GM19438 (cell line): ENCODE data around the gene PLCB4.

Experiments used
- ATAC-seq: cut with Tn5 transposase; IDR thresholded peaks from one replicate; pipeline ENCODE4 v1.9.1; 2021; ENCODE audit warnings: low read depth; ENCODE audit not compliant: unreplicated experiment

PLCB4 gene

DNA sequence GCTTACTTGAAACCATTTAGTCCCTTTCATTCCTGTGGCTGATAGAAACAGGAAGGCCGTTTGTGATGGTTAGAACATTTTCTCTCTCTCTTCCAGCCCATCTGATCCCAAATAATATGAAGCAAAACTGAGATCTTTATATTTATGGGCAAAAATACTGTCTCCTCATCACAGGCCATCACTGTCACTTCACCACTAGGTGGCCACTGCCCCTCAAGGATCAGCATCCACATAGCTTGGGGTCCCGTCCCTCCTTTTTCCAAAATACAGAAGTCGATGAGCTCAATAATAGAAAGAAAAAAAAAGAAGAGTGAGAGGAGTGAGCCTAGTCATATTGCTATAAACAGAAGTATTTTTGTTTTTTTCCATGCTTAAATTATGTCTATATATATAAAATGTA lies 399.1 kb downstream of the PLCB4 start:
- ATAC-seq, result no peak

- no peak for ATAC-seq
Measured at GRCh38 chr20:9474835-9475415, 406.0 kb downstream of the PLCB4 start.

- ATAC-seq, result no peak
Measured at GRCh38 chr20:9475456-9475855, 406.6 kb downstream of the PLCB4 start.

DNA sequence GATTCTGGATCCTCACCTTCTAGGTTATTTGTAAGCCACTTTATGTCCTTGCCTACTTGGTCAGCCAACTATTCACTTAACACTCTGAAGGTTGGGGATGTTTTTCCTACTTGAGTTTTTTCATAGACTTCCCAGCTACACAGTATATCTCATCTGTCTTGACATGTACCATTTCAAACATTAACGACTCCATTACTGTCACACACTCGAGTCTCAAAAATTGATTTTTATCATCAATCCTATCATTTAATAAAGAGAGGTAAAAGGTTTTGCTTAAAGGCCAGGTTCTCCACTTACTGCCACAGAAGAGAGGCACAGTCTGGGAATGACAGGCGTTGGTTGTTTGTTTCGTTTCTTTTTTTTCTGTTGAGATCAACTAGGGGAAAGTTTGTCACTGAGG lies 407.3 kb downstream of the PLCB4 start:
- no peak for ATAC-seq

- ATAC-seq, result no peak
Measured at GRCh38 chr20:9476637-9477036, 407.8 kb downstream of the PLCB4 start.

DNA sequence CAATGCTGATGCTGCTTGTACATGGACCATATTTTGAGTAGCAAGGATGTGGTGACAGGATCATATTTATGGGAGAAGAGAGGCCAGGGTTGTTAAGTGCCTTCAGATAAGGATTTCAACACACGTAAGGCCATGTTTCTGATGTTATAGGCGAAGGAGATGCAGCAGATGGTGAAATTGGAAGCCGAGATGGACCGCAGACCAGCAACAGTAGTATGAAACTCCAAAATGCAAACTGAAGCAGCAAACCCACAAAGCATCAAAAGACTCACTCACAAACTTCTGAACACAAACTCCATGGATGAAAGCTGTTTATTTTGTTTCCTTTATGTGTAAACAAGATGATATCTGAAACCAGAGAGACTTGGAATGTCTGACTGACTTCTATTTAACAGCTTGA lies 409.9 kb downstream of the PLCB4 start:
- no peak for ATAC-seq

DNA sequence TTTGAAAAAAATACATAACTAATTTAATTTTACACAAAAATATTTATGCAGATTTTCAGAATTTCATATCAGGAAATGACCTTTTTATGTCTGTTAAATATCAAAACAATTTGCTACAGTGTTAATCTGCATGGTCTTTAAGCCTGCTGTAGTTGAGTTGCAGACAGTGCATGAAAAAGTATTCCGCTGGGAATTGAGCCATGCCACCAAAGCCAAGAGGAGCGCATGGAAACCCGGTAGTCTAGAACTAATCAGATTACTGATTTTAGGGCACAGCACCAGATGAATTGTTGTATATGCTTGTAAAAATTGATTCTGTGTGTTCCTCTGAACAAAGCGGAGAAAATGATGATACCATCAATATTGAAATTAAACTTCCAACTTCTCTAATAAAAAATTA lies 411.2 kb downstream of the PLCB4 start:
- no peak for ATAC-seq

DNA sequence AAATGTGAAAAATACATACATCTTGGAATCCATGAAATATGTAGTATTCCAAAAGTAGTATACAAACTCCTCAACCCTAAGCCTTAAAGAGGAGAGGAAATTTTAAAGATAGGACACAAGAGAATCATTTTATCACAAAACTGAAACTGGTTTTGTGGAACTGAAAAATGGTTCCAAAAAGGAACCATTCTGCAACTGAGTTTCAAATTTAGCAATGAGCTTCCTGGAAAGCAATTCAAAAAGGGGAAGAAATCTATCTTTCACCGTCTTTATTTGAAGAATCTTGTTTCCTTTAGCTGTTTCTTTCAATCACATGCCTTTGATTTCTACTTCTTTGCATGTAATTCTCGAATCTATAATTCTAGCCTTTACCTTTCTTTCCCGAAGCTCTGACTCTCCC lies 413.3 kb downstream of the PLCB4 start:
- ATAC-seq, result no peak

DNA sequence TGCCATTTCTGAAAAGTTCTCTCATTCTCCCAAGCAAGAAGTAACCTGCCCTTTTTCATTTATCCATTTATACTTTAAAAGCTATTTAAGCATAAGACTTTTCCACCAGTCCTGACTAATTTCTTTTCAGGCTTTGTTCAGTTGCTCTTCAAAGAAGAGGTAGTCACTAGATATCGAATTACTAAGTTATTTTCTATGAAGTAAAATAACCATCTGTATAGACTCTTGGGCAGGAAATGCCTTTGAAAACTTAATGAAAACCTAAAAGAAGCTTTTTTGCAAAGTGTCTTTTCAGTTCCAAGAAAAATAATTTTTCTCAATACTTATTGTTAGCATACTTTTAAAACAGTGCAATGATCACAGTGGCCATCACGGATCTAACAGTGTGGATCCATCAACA lies 414.2 kb downstream of the PLCB4 start:
- ATAC-seq, result no peak

DNA sequence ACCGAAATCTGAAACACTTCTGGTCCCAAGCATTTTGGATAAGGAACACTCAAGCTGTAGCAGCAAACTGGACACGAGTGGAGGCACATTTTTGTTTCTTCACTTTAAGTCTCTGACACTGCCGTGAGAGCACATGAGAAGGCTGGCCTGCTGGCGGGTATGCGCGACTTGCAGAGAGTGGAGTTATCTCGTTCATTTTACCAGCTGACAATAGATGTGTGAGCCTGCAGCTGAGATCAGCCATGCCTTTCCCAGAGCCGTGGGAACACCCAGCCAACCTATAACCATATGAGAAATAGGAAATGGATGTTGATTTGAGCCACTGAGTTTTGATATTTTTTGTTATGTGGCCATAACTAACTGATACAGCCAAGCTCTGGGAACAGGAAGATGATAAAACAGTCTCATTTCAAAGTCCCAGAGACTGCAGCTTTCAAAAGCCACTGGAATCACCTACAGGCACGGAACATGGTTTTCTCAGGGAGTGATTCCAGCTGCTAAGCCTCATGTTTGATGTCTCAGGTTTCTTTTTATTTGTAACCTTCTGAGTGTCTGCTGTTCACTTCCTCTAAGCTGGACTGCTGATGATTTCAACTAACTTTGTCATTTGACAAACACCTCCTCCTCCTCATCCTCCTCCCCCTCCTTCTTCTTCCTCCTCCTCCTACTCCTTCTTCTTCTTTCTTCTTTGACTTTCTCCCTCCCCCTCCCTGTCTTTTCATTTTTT lies 416.9 kb downstream of the PLCB4 start:
- no peak for ATAC-seq

DNA sequence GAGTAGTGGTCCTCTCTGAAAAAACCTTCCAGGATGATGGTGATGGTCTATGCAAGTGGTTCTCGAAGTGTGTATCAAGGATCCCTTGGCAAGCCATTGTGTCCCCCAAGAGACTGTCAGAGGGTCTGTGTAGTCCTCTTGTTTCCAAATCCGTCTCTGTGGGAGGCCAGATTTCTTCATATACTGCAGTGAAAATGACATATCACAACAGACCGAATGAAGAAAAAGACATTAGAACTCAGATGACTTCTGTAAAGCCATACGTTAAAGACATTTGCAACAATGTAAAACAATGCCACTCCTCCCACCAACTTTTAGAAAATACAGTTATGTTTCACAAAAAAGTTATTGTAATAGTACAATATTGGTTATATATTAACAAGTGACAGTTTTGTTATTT lies 418.3 kb downstream of the PLCB4 start:
- ATAC-seq, result no peak

- no peak for ATAC-seq
Measured at GRCh38 chr20:9488063-9488462, 419.2 kb downstream of the PLCB4 start.

DNA sequence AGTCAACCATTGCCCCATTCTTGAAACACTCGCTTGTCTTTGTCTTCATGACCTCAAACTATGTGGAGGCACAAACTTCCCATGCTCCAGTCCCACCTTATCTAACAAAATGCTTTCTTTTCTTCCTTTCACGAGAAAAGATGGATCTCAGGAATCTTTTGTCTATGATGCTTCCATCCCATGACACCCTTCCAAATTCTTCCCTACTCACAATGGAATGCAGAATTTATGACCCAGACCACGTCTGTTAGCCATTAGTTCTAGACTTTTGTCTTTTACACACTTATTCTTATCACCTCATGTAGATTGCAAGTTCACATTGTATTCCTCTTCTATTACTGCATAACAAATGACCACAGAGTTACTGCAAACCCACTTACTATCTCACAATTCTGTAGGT lies 421.3 kb downstream of the PLCB4 start:
- no peak for ATAC-seq

DNA sequence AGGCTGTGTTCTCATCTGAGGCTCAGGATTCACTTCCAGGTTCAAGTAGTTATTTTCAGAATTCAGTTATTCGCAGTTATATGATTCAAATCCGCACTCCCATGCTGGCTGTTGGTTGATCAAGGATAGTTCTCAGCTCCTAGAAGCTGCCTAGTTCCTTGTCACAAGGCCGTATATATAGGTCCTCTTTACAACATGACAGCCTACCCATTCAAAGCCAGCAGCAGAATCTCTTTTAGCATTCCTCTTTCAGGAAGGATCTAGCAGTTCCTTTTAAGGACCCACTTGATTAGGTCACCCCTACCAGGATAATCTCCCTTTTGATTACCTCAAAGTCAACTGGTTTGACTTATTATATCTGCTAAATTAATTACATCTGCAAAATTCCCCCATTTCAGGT lies 421.7 kb downstream of the PLCB4 start:
- no peak for ATAC-seq

GRCh38 chr20:9491324-9491723 lies 422.4 kb downstream of the PLCB4 start:
- no peak for ATAC-seq

- no peak for ATAC-seq
Measured at GRCh38 chr20:9492067-9492466, 423.2 kb downstream of the PLCB4 start.

- ATAC-seq, result no peak
Measured at GRCh38 chr20:9493803-9494202, 424.9 kb downstream of the PLCB4 start.

DNA sequence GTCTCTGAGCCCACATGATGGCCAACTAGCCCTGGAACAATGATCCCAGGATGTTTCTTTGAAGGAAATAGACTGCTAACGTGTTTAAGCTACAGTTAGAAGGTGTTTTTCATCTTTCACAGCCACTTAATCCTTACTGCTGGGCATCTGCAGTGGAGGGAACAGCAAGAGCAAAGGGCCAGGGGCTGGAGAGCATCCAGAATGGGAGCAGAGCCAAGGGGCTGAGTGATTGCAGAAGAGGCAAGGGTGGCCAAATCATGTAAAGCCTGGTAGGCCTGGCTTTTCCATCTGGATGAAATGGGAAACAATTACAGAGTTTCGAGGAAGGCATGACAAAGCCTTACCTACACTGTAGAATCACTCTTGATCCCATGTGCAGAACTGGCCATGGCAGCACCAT lies 426.8 kb downstream of the PLCB4 start:
- no peak for ATAC-seq

- no peak for ATAC-seq
Measured at GRCh38 chr20:9496155-9496554, 427.3 kb downstream of the PLCB4 start.

GRCh38 chr20:9498322-9498721 lies 429.4 kb downstream of the PLCB4 start:
- ATAC-seq, result no peak

DNA sequence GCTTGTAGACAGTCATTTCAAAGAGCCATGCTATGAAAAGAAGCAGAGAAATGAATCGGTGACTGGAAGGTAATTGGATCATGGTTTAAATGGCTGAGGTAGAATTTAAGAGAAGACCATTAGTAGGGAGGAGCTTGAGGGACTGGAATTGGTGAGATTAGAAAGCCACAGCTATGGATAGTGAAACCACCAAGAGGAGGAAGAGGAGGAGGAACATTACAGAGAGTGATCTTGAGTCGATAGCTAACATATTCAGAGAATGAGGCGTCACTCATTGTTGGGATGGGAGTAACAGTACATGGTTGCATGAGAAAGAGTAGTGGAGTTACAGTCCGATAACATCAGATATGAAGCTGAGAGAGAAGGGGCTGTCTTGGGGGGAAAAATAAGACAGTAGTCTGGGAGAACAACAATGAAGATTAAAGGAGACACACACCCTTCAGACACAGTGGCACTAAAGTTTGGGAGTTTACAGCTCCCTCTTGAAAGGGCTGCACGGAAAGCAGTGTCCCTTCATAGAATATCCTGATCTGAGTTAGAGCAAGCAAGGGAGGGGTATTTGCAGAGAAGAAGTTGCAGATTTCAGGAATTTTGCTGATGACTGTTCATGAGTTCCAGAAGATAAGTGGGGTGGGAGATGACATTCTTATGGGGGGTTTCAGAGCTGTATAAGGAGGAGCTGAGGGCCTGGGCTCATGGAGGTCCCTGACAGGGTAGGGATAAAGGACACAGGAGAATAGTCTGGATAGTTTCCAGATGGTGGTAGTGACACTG lies 430.4 kb downstream of the PLCB4 start:
- ATAC-seq, result no peak

- peak; percentile 74 for ATAC-seq
Measured at GRCh38 chr20:9500121-9500520, 431.2 kb downstream of the PLCB4 start.
